Tibial nerve (tissue), 4 donors: ENCODE data around the gene SOS2.

Source experiments
- CTCF ChIP-seq, 5 experiments: fragments of 200-600 bp in 3 of 5; fragments of 450-650 bp in 2 of 5; sonication (generic) in 3 of 5; IDR thresholded peaks; one replicate each; pipeline ENCODE4 v1.5.1; 2016 to 2019; ENCODE audit warnings: antibody characterized with exemption in 5 of 5, mild to moderate bottlenecking in 3 of 5, moderate library complexity in 2 of 5
- EP300 ChIP-seq, 2 donors: sonication (generic); formaldehyde crosslinking; IDR thresholded peaks; one replicate each; pipeline ENCODE4 v1.6.1; 2017; ENCODE audit warnings: antibody characterized with exemption in 2 of 2, mild to moderate bottlenecking in 1 of 2
- POLR2A ChIP-seq, 2 donors: fragments of 450-650 bp; IDR thresholded peaks; one replicate each; pipeline ENCODE4 v1.6.1; 2017; ENCODE audit warnings: antibody characterized with exemption in 2 of 2, mild to moderate bottlenecking in 2 of 2, moderate library complexity in 2 of 2

DNA sequence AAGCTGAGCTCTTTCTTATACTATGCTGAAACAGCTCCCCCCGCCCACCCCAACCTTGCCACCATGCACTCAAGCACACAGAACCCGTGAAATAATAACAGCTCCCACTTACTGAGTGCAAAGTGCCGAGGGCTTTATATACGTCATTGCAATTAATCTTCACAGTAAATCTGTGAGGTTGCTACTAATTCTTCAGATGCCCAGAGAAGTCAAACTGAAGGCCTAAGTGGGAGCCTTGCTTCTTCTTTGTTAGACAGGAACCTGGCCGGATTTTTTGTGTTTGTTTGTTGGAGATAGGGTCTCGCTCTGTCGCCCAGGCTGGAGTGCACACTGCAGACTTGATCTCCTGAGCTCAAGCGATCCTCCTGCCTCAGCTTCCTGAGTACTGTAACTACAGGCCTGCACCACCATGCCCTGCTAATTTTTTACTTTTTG, 149.1 kb downstream of the SOS2 start:
- TF ChIP-seq CTCF (IDR thresholded peaks at IDR 0.05), result no peak
- no peak for TF ChIP-seq EP300 (IDR thresholded peaks at IDR 0.05)
- TF ChIP-seq POLR2A (IDR thresholded peaks at IDR 0.05), result no peak
